Transverse colon (tissue), 4 donors: ENCODE measurements around the gene BLNK. TPM values are rescaled to one million over a fixed set of nuclear protein-coding genes. Genes with fewer than 3 reads are reported as not detected.
"Not testable (repeated sequence)": the region's sequence is repeated elsewhere in the genome, so short reads cannot be mapped to it uniquely, and the experiment has no call there.

ENCODE experiments used
- DNase-seq: peaks from one replicate; pipeline ENCODE4 v3.0.0-alpha.2; 2019
- H3K27ac ChIP-seq, 4 donors: fragments of 200-600 bp; sonication (generic); 2 replicates each; pipeline ENCODE4 v1.5.1; 2016 to 2018; ENCODE audit warnings: inconsistent platforms in 4 of 4
- H3K27me3 ChIP-seq: fragments of 200-600 bp; sonication (generic); 2 replicates; pipeline ENCODE4 v1.5.1; 2017; ENCODE audit warnings: inconsistent platforms
- H3K36me3 ChIP-seq, 4 donors: fragments of 200-600 bp; sonication (generic); 2 replicates each; pipeline ENCODE4 v1.5.1; 2017 to 2019; ENCODE audit warnings: inconsistent platforms in 4 of 4
- H3K4me1 ChIP-seq, 4 donors: fragments of 200-600 bp; sonication (generic); 2 replicates each; pipeline ENCODE4 v1.5.1; 2017 to 2020; ENCODE audit warnings: inconsistent platforms in 4 of 4
- H3K4me3 ChIP-seq, 4 donors: fragments of 200-600 bp; sonication (generic); 1 replicate in 1 of 4; 2 replicates in 3 of 4; pipeline versions ENCODE4 v1.5.1 to v1.6.1; 2017 to 2019; ENCODE audit warnings: inconsistent platforms in 4 of 4
- H3K9me3 ChIP-seq, 2 donors: fragments of 200-600 bp; sonication (generic); 2 replicates each; pipeline ENCODE4 v1.5.1; 2017 to 2019; ENCODE audit warnings: inconsistent platforms in 2 of 2
- CTCF ChIP-seq, 5 experiments: fragments of 200-600 bp in 3 of 5; fragments of 450-650 bp in 2 of 5; sonication (generic) in 3 of 5; IDR thresholded peaks; 1 replicate in 2 of 5; 2 replicates in 3 of 5; pipeline ENCODE4 v1.5.1; 2016 to 2017; ENCODE audit warnings: antibody characterized with exemption in 5 of 5, inconsistent platforms in 3 of 5, mild to moderate bottlenecking in 2 of 5, moderate library complexity in 1 of 5
- EP300 ChIP-seq: sonication (generic); formaldehyde crosslinking; IDR thresholded peaks from one replicate; pipeline ENCODE4 v1.6.1; 2017; ENCODE audit warnings: antibody characterized with exemption, low read depth
- POLR2A ChIP-seq: fragments of 450-650 bp; IDR thresholded peaks from one replicate; pipeline ENCODE4 v1.6.1; 2016; ENCODE audit warnings: antibody characterized with exemption, mild to moderate bottlenecking, moderate library complexity
- POLR2AphosphoS5 ChIP-seq, 3 donors: sonication (generic); formaldehyde crosslinking; IDR thresholded peaks; one replicate each; pipeline ENCODE4 v1.6.1; 2016; ENCODE audit warnings: antibody characterized with exemption in 3 of 3
- WGBS, 2 donors: methylation state at CpG; one replicate each; pipeline ENCODE4 v1.1.5; 2018; ENCODE audit warnings: low coverage in 1 of 2; 5-methylcytosine and 5-hydroxymethylcytosine counted together
- in situ Hi-C, 4 donors: fragments of 200-750 bp; cut with MboI; loops; one replicate each; pipeline versions ENCODE4 v1.15.0 to v1.15.1; 2017; ENCODE audit warnings: low sequenced_read_pairs in 3 of 4, low pct_ligation_motif_present in 1 of 4, low pct_unique_long_range_greater_than_20kb in 1 of 4
- intact Hi-C: fragments of 100-400 bp; cut with DNase I; formaldehyde crosslinking; loops from one replicate; pipeline ENCODE4 v1.15.1; 2023; ENCODE audit warnings: low total_unique reads
- total RNA-seq, 4 donors: library from RNA; depleted of rRNA; stranded (reverse); fragments of >200 nt; gene quantifications; one replicate each; pipeline ENCODE4 v1.1.0, GENCODE V29; 2016

BLNK gene
- total RNA-seq, 4 donors from 2014 or later: 5.6 to 21.8 (median 12.0) TPM

- no peak for DNase-seq
- in situ Hi-C loops (no loop called here), intact Hi-C loops (no loop called here)
- no peaks in the 10 kb centered on the region for H3K9me3 ChIP-seq
- no peaks in the 10 kb centered on the region for H3K4me1 ChIP-seq
- no peaks in the 10 kb centered on the region for H3K27me3 ChIP-seq
- no peak overlapping the region for H3K27ac ChIP-seq
- no peak overlapping the region for H3K4me3 ChIP-seq
- TF ChIP-seq POLR2AphosphoS5 (IDR thresholded peaks at IDR 0.05): no peak
- no peak for TF ChIP-seq EP300
- no peak for TF ChIP-seq CTCF (IDR thresholded peaks at IDR 0.05)
- no peak for TF ChIP-seq POLR2A
- peaks cover 0 to 8% (median 0%) of the 10 kb centered on the region in 4 donors for H3K36me3 ChIP-seq
- 87 to 94% methylated on average over 1 of the region's 1 CpG for WGBS, 2 donors
Measured at GRCh38 chr10:96201525-96201924, 69.8 kb downstream of the BLNK start.

DNA sequence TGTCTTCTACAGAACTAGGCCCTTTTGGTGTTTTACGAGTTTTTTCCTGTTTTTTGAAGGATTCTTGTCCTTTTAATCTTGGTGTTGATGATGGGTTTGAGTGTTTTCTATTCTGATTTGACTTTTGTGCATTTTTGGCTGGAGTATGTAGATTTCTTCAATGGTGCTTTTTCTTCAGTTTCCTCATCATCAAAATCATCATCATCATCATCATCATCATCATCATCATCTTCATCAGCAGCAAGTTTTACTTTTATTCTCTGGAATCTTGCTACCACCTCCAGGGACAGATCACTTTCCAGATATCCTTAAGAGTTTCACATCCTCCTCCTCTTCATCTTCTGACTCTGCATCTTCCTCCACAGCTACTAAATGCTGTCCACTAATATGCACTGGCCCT, 81.9 kb downstream of the BLNK start:
- in situ Hi-C loops, H3K4me1 ChIP-seq, H3K4me3 ChIP-seq, DNase-seq, H3K27me3 ChIP-seq, intact Hi-C loops, H3K9me3 ChIP-seq, H3K27ac ChIP-seq: not testable (repeated sequence)
- 90 to 93% methylated on average over 1 of the region's 1 CpG for WGBS, 2 donors
- peaks cover 0 to 19% (median 4%) of the 10 kb centered on the region in 4 donors for H3K36me3 ChIP-seq

GRCh38 chr10:96188916-96189315, 82.5 kb downstream of the BLNK start:
- no peak for DNase-seq
- no peak overlapping the region for H3K27ac ChIP-seq
- WGBS, 2 donors: 94 to 100% methylated on average over 1 of the region's 1 CpG
- TF ChIP-seq EP300 (no peak), POLR2A (no peak), POLR2AphosphoS5 (IDR thresholded peaks at IDR 0.05) (no peak), CTCF (IDR thresholded peaks at IDR 0.05) (no peak)
- no peaks in the 10 kb centered on the region for H3K27me3 ChIP-seq
- no peaks in the 10 kb centered on the region for H3K4me1 ChIP-seq
- H3K4me3 ChIP-seq: no peak overlapping the region
- peaks cover 0 to 10% of the 10 kb centered on the region in 2 donors for H3K9me3 ChIP-seq
- peaks cover 0 to 19% (median 4%) of the 10 kb centered on the region in 4 donors for H3K36me3 ChIP-seq
- in situ Hi-C loops (no loop called here), intact Hi-C loops (no loop called here)

DNA sequence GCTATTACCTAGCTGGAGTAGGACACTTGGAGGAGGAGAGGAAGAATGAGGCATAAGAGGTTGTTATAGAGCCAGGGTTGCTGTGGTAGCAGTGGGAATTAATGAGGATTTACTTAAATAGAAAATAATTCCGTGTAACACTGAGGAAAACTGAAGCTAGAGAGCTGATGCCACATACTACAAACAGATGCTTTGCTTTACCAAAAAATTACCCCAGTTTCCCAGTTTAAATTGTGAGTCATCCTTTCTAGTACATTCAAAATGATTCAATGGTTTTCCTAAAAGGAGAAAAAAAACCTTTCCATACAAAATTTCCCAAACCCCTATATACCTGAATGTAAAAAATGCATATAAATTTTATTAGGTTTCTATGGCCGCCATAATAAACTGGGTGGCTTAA, 82.9 kb downstream of the BLNK start:
- WGBS, 2 donors: 79 to 89% methylated on average over 2 of the region's 2 CpGs
- intact Hi-C loops: no loop called here
- Histone ChIP-seq H3K27me3 (no peaks in the 10 kb centered on the region), H3K4me3 (no peak overlapping the region), H3K27ac (no peak overlapping the region), H3K4me1 (no peaks in the 10 kb centered on the region), H3K9me3 (peaks cover 0 to 10% of the 10 kb centered on the region in 2 donors), H3K36me3 (peaks cover 0 to 19% (median 4%) of the 10 kb centered on the region in 4 donors)
- DNase-seq: no peak
- in situ Hi-C loops: no loop called here
- TF ChIP-seq EP300: no peak
- TF ChIP-seq POLR2AphosphoS5 (IDR thresholded peaks at IDR 0.05): no peak
- no peak for TF ChIP-seq POLR2A
- TF ChIP-seq CTCF (IDR thresholded peaks at IDR 0.05): no peak

DNA sequence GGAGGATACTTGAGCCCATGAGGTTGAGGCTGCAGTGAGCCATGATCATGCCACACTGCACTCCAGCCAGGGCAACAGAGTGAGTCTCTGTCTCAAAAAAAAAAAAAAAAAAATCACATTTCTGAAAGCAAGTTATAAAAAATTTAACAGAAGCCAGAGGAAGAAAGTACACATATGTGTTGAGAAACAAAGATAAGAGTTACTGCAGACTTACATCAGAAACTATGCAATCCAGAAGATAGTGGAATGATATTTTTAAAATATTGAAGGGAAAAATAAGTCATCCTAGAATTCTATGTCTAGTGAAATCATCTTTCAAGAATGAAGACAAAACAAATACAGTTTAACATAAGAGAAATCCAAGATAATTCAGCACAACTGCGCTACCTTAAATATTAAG, 94.4 kb downstream of the BLNK start:
- no peak for DNase-seq
- in situ Hi-C loops (no loop called here), intact Hi-C loops (loop anchor here (5.0 kb wide), 1 partner anchor 1645 kb away; no protein-coding TSS in a partner anchor)
- H3K27me3 ChIP-seq: no peaks in the 10 kb centered on the region
- H3K36me3 ChIP-seq: no peaks in the 10 kb centered on the region
- 94 to 100% methylated on average over 1 of the region's 1 CpG for WGBS, 2 donors
- H3K4me1 ChIP-seq: no peaks in the 10 kb centered on the region
- H3K4me3 ChIP-seq: no peak overlapping the region
- H3K9me3 ChIP-seq: peaks cover 19 to 39% of the 10 kb centered on the region in 2 donors
- no peak for TF ChIP-seq POLR2AphosphoS5 (IDR thresholded peaks at IDR 0.05)
- TF ChIP-seq EP300: no peak
- TF ChIP-seq CTCF (IDR thresholded peaks at IDR 0.05): no peak
- TF ChIP-seq POLR2A: no peak
- no peak overlapping the region for H3K27ac ChIP-seq
